B cell (primary cell): ENCODE data around the gene RAB11FIP3. TPM values are rescaled to one million over a fixed set of nuclear protein-coding genes. Genes with fewer than 3 reads are reported as not detected.

Experiments
- ATAC-seq: fragments of 200-7000 bp; cut with Tn5 transposase; one replicate; pipeline ENCODE4 v1.10.0; 2021; ENCODE audit warnings: low read depth, mild to moderate bottlenecking, moderate number of reproducible peaks, moderate library complexity
- CTCF ChIA-PET: fragments of 350-600 bp; sonication (Branson Sonifier 250); formaldehyde crosslinking; loops from one replicate; lab custom pipeline; 2021; ENCODE audit warnings: antibody characterized with exemption, inconsistent platforms; lab: Charles Lee
- POLR2A ChIA-PET: fragments of 350-600 bp; sonication (Branson Sonifier 250); formaldehyde crosslinking; loops from one replicate; lab custom pipeline; 2021; ENCODE audit warnings: antibody characterized with exemption; lab: Charles Lee
- DNase-seq: peaks from one replicate; pipeline ENCODE4 v3.0.0; 2013
- H2AFZ ChIP-seq: 2 replicates; pipeline ENCODE4 v1.6.1; 2012; ENCODE audit warnings: mild to moderate bottlenecking, low read depth, low read length; ENCODE audit not compliant: insufficient read depth, poor library complexity, severe bottlenecking
- H3K27ac ChIP-seq, 2 donors: 1 replicate in 1 of 2; 2 replicates in 1 of 2; pipeline ENCODE4 v1.5.1; 2012 to 2013; ENCODE audit warnings: low read length in 2 of 2, mild to moderate bottlenecking in 2 of 2, moderate library complexity in 1 of 2
- H3K27me3 ChIP-seq, 4 experiments: fragments of 200-600 bp in 1 of 4; sonication (generic) in 1 of 4; replicated peaks in 1 of 4; 1 replicate in 2 of 4; 2 replicates in 2 of 4; pipeline versions ENCODE4 v1.6.1 to v1.7.0; 2013 to 2016; ENCODE audit warnings: low read length in 3 of 4, mild to moderate bottlenecking in 2 of 4, mixed read lengths in 1 of 4, moderate library complexity in 1 of 4; ENCODE audit not compliant: insufficient read depth in 4 of 4, control insufficient read depth in 3 of 4; ENCODE audit errors: control extremely low read depth in 1 of 4
- H3K36me3 ChIP-seq, 2 experiments: replicated peaks in 1 of 2; 1 replicate in 1 of 2; 2 replicates in 1 of 2; pipeline versions ENCODE4 v1.6.1 to v1.7.1; 2013; ENCODE audit warnings: low read length in 1 of 2; ENCODE audit not compliant: insufficient read depth in 2 of 2, control insufficient read depth in 1 of 2; ENCODE audit errors: control extremely low read depth in 1 of 2, extremely low read depth in 1 of 2
- H3K4me1 ChIP-seq, 2 donors: fragments of 200-600 bp in 1 of 2; sonication (generic) in 1 of 2; 1 replicate in 1 of 2; 2 replicates in 1 of 2; pipeline versions ENCODE4 v1.5.1 to v1.6.1; 2013 to 2017; ENCODE audit warnings: low read length in 2 of 2; ENCODE audit not compliant: control insufficient read depth in 2 of 2, insufficient read depth in 2 of 2
- H3K4me2 ChIP-seq: replicated peaks from 2 replicates; pipeline ENCODE3; 2012; ENCODE audit warnings: mild to moderate bottlenecking, low read depth, low read length; ENCODE audit not compliant: poor library complexity, severe bottlenecking
- H3K4me3 ChIP-seq, 5 experiments: fragments of 200-600 bp in 1 of 5; sonication (generic) in 1 of 5; 1 replicate in 3 of 5; 2 replicates in 2 of 5; pipeline versions ENCODE4 v1.5.1 to v1.7.0; 2011 to 2016; ENCODE audit warnings: low read length in 4 of 5, mild to moderate bottlenecking in 4 of 5, low read depth in 2 of 5, control low read depth in 1 of 5, moderate library complexity in 1 of 5; ENCODE audit not compliant: insufficient read depth in 1 of 5; ENCODE audit errors: control extremely low read depth in 1 of 5, extremely low read depth in 1 of 5
- H3K79me2 ChIP-seq: fragments of 200-600 bp; sonication (generic); one replicate; pipeline ENCODE4 v1.6.0; 2016; ENCODE audit warnings: low read length; ENCODE audit not compliant: control insufficient read depth, insufficient read depth
- H3K9ac ChIP-seq: fragments of 200-600 bp; sonication (generic); 2 replicates; pipeline ENCODE4 v1.6.1; 2017; ENCODE audit warnings: mild to moderate bottlenecking, low read length, moderate library complexity
- H3K9me3 ChIP-seq, 3 donors: one replicate each; pipeline versions ENCODE4 v1.6.1 to v1.7.1; 2013; ENCODE audit warnings: low read length in 2 of 3; ENCODE audit not compliant: control insufficient read depth in 2 of 3, insufficient read depth in 1 of 3; ENCODE audit errors: control extremely low read depth in 1 of 3
- H4K20me1 ChIP-seq: 2 replicates; pipeline ENCODE4 v1.6.0; 2012; ENCODE audit warnings: mild to moderate bottlenecking, low read length; ENCODE audit not compliant: insufficient read depth, control insufficient read depth, poor library complexity, severe bottlenecking
- H3K27ac Mint-ChIP-seq: one replicate; pipeline ENCODE4 v1.8.0; 2021; ENCODE audit warnings: mixed read lengths
- H3K27me3 Mint-ChIP-seq: one replicate; pipeline ENCODE4 v1.8.0; 2021; ENCODE audit warnings: mixed read lengths
- H3K4me1 Mint-ChIP-seq: one replicate; pipeline ENCODE4 v1.8.0; 2021; ENCODE audit warnings: mixed read lengths
- H3K4me3 Mint-ChIP-seq: one replicate; pipeline ENCODE4 v1.8.0; 2021; ENCODE audit warnings: mixed read lengths
- H3K9me3 Mint-ChIP-seq: one replicate; pipeline ENCODE4 v1.8.0; 2022; ENCODE audit warnings: mixed read lengths; ENCODE audit not compliant: insufficient read depth
- CTCF ChIP-seq: fragments of 200-600 bp; IDR thresholded peaks from one replicate; pipeline ENCODE4 v1.8.0; 2022; ENCODE audit warnings: antibody characterized with exemption, mild to moderate bottlenecking
- EZH2 ChIP-seq: IDR thresholded peaks from 2 replicates; pipeline ENCODE4 v1.6.1; 2012; ENCODE audit warnings: borderline replicate concordance, low read depth, mild to moderate bottlenecking, moderate library complexity, low read length; ENCODE audit not compliant: insufficient read depth, poor library complexity, severe bottlenecking
- WGBS: methylation state at CpG from one replicate; pipeline ENCODE4 v1.1.5; 2013; ENCODE audit warnings: missing lambda C conversion rate; ENCODE audit not compliant: insufficient coverage; 5-methylcytosine and 5-hydroxymethylcytosine counted together
- intact Hi-C: fragments of 100-400 bp; cut with micrococcal nuclease; formaldehyde crosslinking; loops from one replicate; pipeline ENCODE4 v1.10.0; 2022
- polyA plus RNA-seq: library from polyadenylated mRNA; depleted of rRNA; stranded (reverse); fragments of >200 nt; gene quantifications from 2 replicates; pipeline ENCODE4 v1.2.3, GENCODE V29; 2012
- total RNA-seq, 2 donors: library from RNA; stranded (reverse); fragments of 120-200 nt in 1 of 2; gene quantifications; 1 replicate in 1 of 2; 2 replicates in 1 of 2; pipeline versions ENCODE4 v1.2.3 to v1.2.4, GENCODE V29; 2013 to 2022

Gene RAB11FIP3
- total and polyA plus RNA-seq, 2 donors (not counting 1 experiment from before 2014, with no cell fraction given), result 24.3 to 57.2 TPM

GRCh38 chr16:510066-510825, 84.8 kb downstream of the RAB11FIP3 start:
- CTCF ChIA-PET, result no interaction called here
- ATAC-seq (no peak), DNase-seq (no peak)
- Histone ChIP-seq H3K36me3 (peaks cover 0 to 2% of the 10 kb centered on the region in 2 experiments), H3K4me3 (no peak overlapping the region), H3K4me2 (no peak overlapping the region), H3K27me3 (no peaks in the 10 kb centered on the region), H2AFZ (no peak overlapping the region), H3K27ac (no peak overlapping the region), H3K79me2 (no peaks in the 10 kb centered on the region), H3K9ac (no peak overlapping the region), H3K4me1 (no peaks in the 10 kb centered on the region), H3K9me3 (no peaks in the 10 kb centered on the region), H4K20me1 (no peaks in the 10 kb centered on the region)
- H3K27me3 Mint-ChIP-seq, result no peaks in the 10 kb centered on the region
- H3K27ac Mint-ChIP-seq, result no peak overlapping the region
- TF ChIP-seq EZH2 (no peak), CTCF (no peak)
- POLR2A ChIA-PET, result no interaction called here
- H3K4me1 Mint-ChIP-seq, result no peaks in the 10 kb centered on the region
- 97% methylated on average over 31 of the region's 35 CpGs for WGBS
- intact Hi-C loops, result no loop called here
- H3K4me3 Mint-ChIP-seq, result no peak overlapping the region
- H3K9me3 Mint-ChIP-seq, result no peaks in the 10 kb centered on the region

DNA sequence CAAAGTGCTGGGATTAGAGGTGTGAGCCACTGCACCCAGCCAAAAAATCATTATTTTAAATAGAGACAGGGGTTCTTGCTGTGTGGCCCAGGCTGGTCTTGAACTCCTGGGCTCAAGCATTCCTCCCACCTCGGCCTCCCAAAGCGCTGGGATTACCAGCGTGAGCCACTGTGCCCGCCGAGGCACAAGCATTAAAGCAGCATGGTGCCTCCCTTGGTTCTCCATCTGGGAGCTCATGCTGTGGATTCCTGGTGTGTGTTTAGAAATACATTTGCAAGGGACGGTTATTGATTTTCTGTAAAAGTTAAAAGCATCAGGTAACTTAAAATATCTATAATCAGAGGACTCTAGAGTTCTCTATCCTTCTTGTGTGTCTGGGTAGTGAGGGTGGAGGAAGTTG, 87.4 kb downstream of the RAB11FIP3 start:
- H3K4me2 ChIP-seq, result no peak overlapping the region
- intact Hi-C loops, result no loop called here
- H3K4me1 ChIP-seq, result no peaks in the 10 kb centered on the region
- H3K4me3 Mint-ChIP-seq, result no peak overlapping the region
- no peak overlapping the region for H3K9ac ChIP-seq
- no peaks in the 10 kb centered on the region for H3K27me3 ChIP-seq
- POLR2A ChIA-PET, result no interaction called here
- no peaks in the 10 kb centered on the region for H3K9me3 Mint-ChIP-seq
- H3K9me3 ChIP-seq, result no peaks in the 10 kb centered on the region
- H3K4me1 Mint-ChIP-seq, result no peaks in the 10 kb centered on the region
- H3K27ac Mint-ChIP-seq, result no peak overlapping the region
- WGBS, result 100% methylated on average over 4 of the region's 6 CpGs
- H3K27me3 Mint-ChIP-seq, result no peaks in the 10 kb centered on the region
- H4K20me1 ChIP-seq, result no peaks in the 10 kb centered on the region
- no peaks in the 10 kb centered on the region for H3K79me2 ChIP-seq
- no peak overlapping the region for H3K4me3 ChIP-seq
- H2AFZ ChIP-seq, result no peak overlapping the region
- H3K36me3 ChIP-seq, result peaks cover 0 to 2% of the 10 kb centered on the region in 2 experiments
- DNase-seq, result no peak
- no peak for ATAC-seq
- TF ChIP-seq CTCF, result no peak
- TF ChIP-seq EZH2, result no peak
- CTCF ChIA-PET, result no interaction called here
- no peak overlapping the region for H3K27ac ChIP-seq
